Parathyroid adenoma (tissue), 2 donors: Measurements from ENCODE around the gene ZFAND3.

Source experiments
- H2AFZ ChIP-seq: fragments of 300-600 bp; sonication (generic); one replicate; pipeline ENCODE4 v1.7.0; 2017; ENCODE audit warnings: antibody characterized with exemption, mild to moderate bottlenecking
- H3K27ac ChIP-seq: fragments of 300-600 bp; sonication (generic); one replicate; pipeline ENCODE4 v1.7.0; 2017
- H3K27me3 ChIP-seq: fragments of 300-600 bp; sonication (generic); one replicate; pipeline ENCODE4 v1.7.0; 2017; ENCODE audit warnings: low read length; ENCODE audit not compliant: control insufficient read depth, insufficient read depth
- H3K36me3 ChIP-seq: fragments of 300-600 bp; sonication (generic); one replicate; pipeline ENCODE4 v1.7.0; 2017; ENCODE audit warnings: low read length; ENCODE audit not compliant: control insufficient read depth, insufficient read depth
- H3K4me1 ChIP-seq: fragments of 300-600 bp; sonication (generic); one replicate; pipeline ENCODE4 v1.7.0; 2017; ENCODE audit warnings: control low read depth
- H3K4me2 ChIP-seq: fragments of 300-600 bp; sonication (generic); one replicate; pipeline ENCODE4 v1.7.0; 2017; ENCODE audit warnings: low read length
- H3K4me3 ChIP-seq: fragments of 300-600 bp; sonication (generic); one replicate; pipeline ENCODE4 v1.7.0; 2017; ENCODE audit warnings: low read depth, low read length
- H3K79me2 ChIP-seq: fragments of 300-600 bp; sonication (generic); one replicate; pipeline ENCODE4 v1.7.0; 2017; ENCODE audit warnings: control low read depth
- H3K9ac ChIP-seq: fragments of 300-600 bp; sonication (generic); one replicate; pipeline ENCODE4 v1.7.0; 2017; ENCODE audit warnings: mild to moderate bottlenecking
- H3K9me3 ChIP-seq: fragments of 300-600 bp; sonication (generic); one replicate; pipeline ENCODE4 v1.7.0; 2017; ENCODE audit warnings: low read length; ENCODE audit not compliant: control insufficient read depth
- TF ChIP-seq, protein P1 (sequence below): fragments of 300-600 bp; sonication (generic); IDR thresholded peaks from one replicate; pipeline ENCODE4 v1.7.0; 2017; ENCODE audit warnings: antibody characterized with exemption, mild to moderate bottlenecking
- donor health status: primary hyperparathyroidism.

Gene ZFAND3

DNA sequence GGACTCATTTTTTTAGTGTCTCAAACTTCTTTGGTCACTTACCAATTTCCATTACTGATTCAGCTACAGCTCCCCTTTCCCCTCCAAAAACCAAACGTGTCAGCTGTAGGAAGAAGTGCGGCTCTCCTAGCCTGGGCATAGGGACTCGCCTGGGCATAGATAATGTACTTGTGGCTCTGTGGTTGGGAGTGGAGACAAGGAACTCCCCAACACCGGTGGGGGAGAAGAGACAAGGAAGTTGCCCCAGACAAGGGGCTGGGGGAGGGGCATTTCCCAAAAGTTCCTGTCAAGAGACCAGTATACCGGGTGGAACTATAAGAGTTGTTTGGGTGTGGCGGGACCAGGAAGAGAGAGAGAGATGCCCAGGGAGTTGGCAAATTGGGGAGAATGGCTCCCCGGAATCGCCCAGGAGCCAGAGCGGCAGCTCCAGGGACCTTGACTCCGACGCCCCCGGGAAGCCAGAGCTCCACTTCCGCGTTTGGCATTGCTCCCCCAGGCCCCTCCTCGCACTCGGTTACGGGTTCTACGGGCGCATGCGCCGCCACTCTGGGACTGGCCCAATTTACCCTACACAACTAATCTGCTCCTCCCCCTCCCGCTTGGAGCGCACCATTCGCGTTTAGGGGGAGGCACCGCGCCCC, 871 bp upstream of the ZFAND3 start:
- no peaks in the 10 kb centered on the region for H3K36me3 ChIP-seq
- TF ChIP-seq, protein P1, sequence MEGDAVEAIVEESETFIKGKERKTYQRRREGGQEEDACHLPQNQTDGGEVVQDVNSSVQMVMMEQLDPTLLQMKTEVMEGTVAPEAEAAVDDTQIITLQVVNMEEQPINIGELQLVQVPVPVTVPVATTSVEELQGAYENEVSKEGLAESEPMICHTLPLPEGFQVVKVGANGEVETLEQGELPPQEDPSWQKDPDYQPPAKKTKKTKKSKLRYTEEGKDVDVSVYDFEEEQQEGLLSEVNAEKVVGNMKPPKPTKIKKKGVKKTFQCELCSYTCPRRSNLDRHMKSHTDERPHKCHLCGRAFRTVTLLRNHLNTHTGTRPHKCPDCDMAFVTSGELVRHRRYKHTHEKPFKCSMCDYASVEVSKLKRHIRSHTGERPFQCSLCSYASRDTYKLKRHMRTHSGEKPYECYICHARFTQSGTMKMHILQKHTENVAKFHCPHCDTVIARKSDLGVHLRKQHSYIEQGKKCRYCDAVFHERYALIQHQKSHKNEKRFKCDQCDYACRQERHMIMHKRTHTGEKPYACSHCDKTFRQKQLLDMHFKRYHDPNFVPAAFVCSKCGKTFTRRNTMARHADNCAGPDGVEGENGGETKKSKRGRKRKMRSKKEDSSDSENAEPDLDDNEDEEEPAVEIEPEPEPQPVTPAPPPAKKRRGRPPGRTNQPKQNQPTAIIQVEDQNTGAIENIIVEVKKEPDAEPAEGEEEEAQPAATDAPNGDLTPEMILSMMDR = no peak
- peak overlapping the region; percentile 96 for H2AFZ ChIP-seq
- H3K9ac ChIP-seq = peak overlapping the region; percentile 63
- H3K27ac ChIP-seq = peak overlapping the region; percentile 97
- H3K4me1 ChIP-seq = peaks cover 11% of the 10 kb centered on the region
- H3K27me3 ChIP-seq = no peaks in the 10 kb centered on the region
- peak overlapping the region; percentile 95 for H3K4me3 ChIP-seq
- peak overlapping the region; percentile 100 for H3K4me2 ChIP-seq
- no peaks in the 10 kb centered on the region for H3K9me3 ChIP-seq
- peaks cover 27% of the 10 kb centered on the region for H3K79me2 ChIP-seq

DNA sequence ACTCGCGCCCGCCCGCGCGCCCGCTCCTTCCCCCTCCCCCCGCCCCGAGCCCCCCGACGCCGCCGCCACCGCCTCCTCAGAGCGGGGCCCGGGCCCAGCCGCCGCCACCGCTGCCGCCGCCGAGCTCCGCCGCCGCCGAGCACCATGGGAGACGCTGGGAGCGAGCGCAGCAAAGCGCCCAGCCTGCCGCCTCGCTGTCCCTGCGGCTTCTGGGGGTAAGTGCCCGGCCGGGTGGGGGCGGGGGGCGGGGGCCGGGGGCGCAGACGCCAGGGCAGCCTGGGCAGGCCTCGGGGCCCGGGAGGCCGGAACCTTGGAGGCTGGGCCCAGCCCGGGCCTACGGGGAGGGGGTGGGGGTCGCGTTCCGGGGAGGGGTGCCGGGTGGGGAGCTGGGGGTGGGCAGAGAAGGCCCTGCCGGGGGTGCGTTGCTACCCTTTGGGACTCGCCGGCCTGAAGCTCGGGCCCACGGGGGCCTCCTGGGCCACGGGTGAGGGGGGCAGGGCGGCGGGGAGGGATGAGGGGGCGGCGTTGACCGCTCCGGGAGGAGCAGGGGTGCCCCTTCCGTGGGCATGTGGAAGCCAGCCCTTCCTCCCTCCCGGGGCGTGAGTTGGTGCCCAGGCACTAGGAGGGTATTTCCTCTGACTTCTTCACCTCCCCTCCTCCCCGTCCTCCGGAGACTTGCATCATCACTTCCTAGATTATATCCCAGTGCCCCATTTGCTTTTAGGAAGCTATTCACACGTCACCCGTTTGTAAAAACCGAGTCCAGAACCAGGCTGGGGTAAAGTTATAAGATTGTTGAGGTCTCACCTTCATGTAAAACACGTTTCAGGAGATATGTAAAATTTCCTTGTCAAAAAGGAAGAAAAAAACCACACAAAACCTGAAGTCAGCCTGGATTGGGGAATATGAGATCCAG, 533 bp downstream of the ZFAND3 start:
- Histone ChIP-seq H3K4me2 (peak overlapping the region; percentile 65), H3K79me2 (peaks cover 31% of the 10 kb centered on the region), H3K9ac (no peak overlapping the region), H3K27me3 (no peaks in the 10 kb centered on the region), H3K36me3 (no peaks in the 10 kb centered on the region), H3K4me3 (peak overlapping the region; percentile 62), H3K27ac (peak overlapping the region; percentile 97), H3K4me1 (peaks cover 11% of the 10 kb centered on the region), H2AFZ (peak overlapping the region; percentile 28), H3K9me3 (no peaks in the 10 kb centered on the region)
- TF ChIP-seq, protein P1 = no peak

DNA sequence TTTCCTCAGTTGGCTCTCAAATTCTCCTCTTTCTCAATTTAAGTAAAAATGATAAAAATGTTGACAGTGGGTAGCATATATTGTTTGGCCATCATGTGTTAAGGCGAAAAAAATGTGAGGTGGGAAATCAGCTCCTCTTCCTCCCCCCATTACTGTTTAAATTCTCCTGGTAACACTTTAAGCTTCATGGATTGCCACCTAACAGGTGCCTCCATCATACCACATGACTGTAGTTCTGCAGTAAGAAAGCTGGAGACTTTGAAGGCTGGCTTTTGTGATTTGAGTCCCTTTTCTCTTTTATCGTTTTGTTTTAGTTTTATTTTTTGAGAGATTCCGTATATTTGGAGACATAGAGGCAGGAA, 1.2 kb downstream of the ZFAND3 start:
- TF ChIP-seq, protein P1 = no peak
- peaks cover 11% of the 10 kb centered on the region for H3K4me1 ChIP-seq
- peaks cover 31% of the 10 kb centered on the region for H3K79me2 ChIP-seq
- H3K36me3 ChIP-seq = no peaks in the 10 kb centered on the region
- peak overlapping the region; percentile 62 for H3K4me3 ChIP-seq
- peak overlapping the region; percentile 55 for H3K27ac ChIP-seq
- no peak overlapping the region for H2AFZ ChIP-seq
- H3K4me2 ChIP-seq = peak overlapping the region; percentile 65
- no peaks in the 10 kb centered on the region for H3K27me3 ChIP-seq
- H3K9ac ChIP-seq = no peak overlapping the region
- no peaks in the 10 kb centered on the region for H3K9me3 ChIP-seq

DNA sequence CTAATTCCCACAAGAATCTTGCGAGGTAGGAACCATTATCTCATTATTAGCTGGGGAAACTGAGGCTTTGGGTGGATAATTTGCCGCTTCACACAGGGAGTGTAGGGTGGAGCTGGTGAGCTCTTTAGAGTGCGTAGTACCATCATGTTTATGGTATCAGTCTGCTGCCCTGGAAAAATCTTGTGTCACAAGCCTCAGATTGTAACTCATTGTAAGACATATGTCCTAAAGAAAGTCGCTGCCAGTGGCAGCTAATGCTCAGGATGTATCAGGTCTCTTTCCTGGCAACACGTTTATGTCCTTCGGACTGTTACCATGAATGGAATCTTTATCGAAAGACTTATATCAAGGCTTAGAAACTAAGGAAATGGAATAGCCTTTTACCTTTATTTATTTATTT, 1.9 kb downstream of the ZFAND3 start:
- Histone ChIP-seq H3K4me2 (peak overlapping the region; percentile 65), H2AFZ (no peak overlapping the region), H3K27me3 (no peaks in the 10 kb centered on the region), H3K4me1 (peaks cover 17% of the 10 kb centered on the region), H3K9me3 (no peaks in the 10 kb centered on the region), H3K79me2 (peaks cover 39% of the 10 kb centered on the region), H3K4me3 (no peak overlapping the region), H3K9ac (no peak overlapping the region), H3K27ac (no peak overlapping the region), H3K36me3 (no peaks in the 10 kb centered on the region)
- TF ChIP-seq, protein P1 = no peak
